HFF-Myc (cell line): ENCODE measurements around the gene ARHGEF12.

Experiments used
- DNase-seq: peaks from one replicate; pipeline ENCODE4 v3.0.0-alpha.2; 2011; ENCODE audit warnings: low read depth; ENCODE audit errors: extremely low read depth
- H3K4me3 ChIP-seq: replicated peaks from 2 replicates; pipeline ENCODE4 v1.5.1; 2011; ENCODE audit warnings: low read depth, mild to moderate bottlenecking, control low read depth, low read length
- TF ChIP-seq, protein P1 (sequence below): IDR thresholded peaks from 2 replicates; pipeline ENCODE4 v1.5.1; 2012; ENCODE audit warnings: mild to moderate bottlenecking, low read depth, low read length, control low read depth; ENCODE audit errors: missing control alignments

Gene ARHGEF12

DNA sequence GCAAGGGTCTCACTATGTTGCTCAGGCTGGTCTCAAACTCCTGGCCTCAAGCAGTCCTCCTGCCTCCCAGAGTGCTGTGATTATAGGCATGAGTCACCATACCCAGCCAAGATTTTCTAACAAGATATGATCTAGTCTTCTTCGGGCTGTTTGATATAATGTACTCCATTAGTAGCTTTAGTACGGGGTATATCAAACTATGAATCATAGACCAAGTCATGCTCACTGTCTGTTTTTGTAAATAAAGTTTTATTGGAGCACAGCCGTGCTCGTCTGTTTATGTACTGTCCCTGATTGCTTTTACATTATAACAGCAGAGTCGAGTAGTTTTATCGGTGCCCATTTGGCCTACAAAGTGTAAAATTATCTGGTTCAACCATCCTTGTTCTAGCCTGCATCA, 131.4 kb downstream of the ARHGEF12 start:
- DNase-seq: peak; percentile 24
- no peak overlapping the region for H3K4me3 ChIP-seq
- TF ChIP-seq, protein P1, sequence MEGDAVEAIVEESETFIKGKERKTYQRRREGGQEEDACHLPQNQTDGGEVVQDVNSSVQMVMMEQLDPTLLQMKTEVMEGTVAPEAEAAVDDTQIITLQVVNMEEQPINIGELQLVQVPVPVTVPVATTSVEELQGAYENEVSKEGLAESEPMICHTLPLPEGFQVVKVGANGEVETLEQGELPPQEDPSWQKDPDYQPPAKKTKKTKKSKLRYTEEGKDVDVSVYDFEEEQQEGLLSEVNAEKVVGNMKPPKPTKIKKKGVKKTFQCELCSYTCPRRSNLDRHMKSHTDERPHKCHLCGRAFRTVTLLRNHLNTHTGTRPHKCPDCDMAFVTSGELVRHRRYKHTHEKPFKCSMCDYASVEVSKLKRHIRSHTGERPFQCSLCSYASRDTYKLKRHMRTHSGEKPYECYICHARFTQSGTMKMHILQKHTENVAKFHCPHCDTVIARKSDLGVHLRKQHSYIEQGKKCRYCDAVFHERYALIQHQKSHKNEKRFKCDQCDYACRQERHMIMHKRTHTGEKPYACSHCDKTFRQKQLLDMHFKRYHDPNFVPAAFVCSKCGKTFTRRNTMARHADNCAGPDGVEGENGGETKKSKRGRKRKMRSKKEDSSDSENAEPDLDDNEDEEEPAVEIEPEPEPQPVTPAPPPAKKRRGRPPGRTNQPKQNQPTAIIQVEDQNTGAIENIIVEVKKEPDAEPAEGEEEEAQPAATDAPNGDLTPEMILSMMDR: no peak

DNA sequence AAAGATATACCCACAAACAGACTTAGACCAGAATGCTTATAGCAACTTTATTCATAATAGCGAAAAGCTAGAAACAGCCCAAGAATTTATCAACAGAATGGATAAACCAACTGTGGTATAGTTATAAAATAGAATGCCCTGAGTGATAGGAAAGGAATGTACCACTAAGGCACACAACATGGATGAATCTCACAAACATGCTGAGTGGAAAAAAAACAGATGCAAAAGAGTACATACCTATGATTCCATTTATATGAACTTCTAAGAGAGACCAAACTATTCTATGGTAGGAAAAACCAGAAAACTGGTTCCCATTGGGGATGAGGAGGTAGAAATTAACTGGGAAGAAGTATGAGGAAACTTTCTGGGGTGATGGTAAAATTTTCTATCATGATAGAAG, 134.9 kb downstream of the ARHGEF12 start:
- no peak for DNase-seq
- TF ChIP-seq, protein P1: no peak
- H3K4me3 ChIP-seq: no peak overlapping the region

DNA sequence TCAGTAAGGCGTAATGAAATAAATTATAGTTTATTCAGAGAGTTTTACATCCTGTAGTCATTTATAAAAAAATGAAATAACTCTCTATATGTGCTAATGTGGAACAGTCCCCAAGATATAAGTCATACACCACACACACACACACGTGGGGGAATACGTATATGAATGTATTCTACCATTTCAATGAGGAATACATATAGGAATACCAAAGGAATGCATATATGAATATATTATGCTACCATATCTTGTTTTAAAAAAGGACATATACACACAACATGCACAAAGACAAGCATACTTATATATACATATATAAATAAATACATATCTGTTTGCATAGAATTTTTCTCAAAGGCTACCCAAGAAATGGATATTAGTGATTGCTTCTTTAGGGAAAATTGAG, 135.8 kb downstream of the ARHGEF12 start:
- H3K4me3 ChIP-seq: no peak overlapping the region
- TF ChIP-seq, protein P1: no peak
- DNase-seq: no peak

DNA sequence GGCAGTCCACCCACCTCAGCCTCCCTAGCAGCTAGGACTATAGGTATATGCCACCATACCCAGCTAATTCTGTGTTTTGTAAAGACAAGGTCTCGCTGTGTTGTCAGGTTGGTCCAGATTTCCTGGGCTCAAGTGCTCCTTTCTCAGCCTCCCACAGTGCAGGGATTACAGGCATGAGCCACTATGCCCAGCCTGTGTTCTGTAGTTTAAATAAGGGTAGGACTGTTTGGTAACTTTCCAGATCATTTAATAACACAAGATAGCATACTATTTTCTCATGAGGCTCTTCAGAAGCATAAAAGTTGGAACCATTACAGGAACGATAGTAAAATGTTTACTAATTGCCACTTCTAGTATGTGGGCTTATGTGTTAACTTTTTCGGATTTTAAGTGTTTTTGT, 137.3 kb downstream of the ARHGEF12 start:
- TF ChIP-seq, protein P1: no peak
- H3K4me3 ChIP-seq: no peak overlapping the region
- DNase-seq: no peak

DNA sequence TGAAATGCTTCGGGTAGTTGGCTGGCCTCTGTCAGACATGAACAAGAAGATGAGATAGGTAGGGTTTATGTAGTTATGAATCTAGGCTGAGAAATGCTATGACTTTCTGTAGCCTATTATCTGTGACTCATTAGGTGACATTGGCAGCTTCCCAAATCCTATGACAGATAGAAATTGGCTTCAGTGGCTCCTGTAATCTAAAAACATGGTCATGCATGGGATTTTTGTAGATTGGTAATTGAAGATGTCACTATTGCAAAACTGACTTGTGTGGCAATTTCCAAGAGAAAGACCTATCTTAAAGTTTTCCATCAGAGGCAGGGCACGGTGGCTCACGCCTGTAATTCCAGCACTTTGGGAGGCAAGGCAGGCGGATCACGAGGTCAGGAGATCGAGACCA, 145.9 kb downstream of the ARHGEF12 start:
- DNase-seq: no peak
- no peak overlapping the region for H3K4me3 ChIP-seq
- TF ChIP-seq, protein P1: no peak

DNA sequence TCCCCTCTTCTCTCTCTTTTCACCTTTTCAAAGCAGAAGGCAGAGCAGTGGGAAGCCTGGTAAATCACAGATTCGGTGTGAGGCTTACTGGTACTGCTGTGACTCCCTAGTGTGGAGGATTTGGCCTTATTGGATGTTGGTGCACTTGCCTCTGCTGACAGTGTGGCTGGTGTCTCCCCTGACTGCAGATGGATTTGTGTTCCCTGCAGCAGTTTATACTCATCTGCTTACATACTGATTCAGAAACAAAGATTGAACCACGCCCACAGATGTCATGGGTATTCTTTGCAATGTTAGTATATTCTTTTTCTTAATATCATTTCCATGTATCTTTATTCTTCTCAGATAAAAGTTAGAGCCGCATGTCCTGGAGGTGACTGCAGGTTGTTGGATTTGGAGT, 148.5 kb downstream of the ARHGEF12 start:
- no peak for DNase-seq
- no peak overlapping the region for H3K4me3 ChIP-seq
- TF ChIP-seq, protein P1: no peak

DNA sequence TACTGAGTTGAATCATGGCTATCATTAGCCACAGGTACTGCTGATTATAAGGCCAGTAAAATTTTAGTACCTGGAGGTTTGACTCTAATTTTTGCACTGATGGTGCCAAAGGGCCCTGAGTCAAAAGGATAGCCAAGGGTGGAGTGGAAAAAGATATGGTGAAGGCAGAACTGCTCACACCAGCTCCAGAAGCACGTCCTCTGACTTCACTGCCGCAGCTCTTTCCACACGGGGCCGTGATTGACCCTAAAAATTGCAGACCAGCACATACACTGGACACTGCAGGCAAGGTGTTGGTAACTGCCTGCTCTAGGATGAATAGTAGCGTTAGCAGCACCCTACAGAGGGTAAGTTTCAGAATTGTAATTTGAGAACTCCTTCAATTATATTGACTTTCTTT, 149.9 kb downstream of the ARHGEF12 start:
- TF ChIP-seq, protein P1: no peak
- H3K4me3 ChIP-seq: no peak overlapping the region
- DNase-seq: no peak
